UCSD-AML1 (cell line): ENCODE measurements around the gene RSPH1.

ENCODE experiments used
- DNase-seq: peaks from one replicate; lab custom pipeline; 2025; ENCODE audit not compliant: unreplicated experiment; lab: John Stamatoyannopoulos, UW

Gene RSPH1

DNA sequence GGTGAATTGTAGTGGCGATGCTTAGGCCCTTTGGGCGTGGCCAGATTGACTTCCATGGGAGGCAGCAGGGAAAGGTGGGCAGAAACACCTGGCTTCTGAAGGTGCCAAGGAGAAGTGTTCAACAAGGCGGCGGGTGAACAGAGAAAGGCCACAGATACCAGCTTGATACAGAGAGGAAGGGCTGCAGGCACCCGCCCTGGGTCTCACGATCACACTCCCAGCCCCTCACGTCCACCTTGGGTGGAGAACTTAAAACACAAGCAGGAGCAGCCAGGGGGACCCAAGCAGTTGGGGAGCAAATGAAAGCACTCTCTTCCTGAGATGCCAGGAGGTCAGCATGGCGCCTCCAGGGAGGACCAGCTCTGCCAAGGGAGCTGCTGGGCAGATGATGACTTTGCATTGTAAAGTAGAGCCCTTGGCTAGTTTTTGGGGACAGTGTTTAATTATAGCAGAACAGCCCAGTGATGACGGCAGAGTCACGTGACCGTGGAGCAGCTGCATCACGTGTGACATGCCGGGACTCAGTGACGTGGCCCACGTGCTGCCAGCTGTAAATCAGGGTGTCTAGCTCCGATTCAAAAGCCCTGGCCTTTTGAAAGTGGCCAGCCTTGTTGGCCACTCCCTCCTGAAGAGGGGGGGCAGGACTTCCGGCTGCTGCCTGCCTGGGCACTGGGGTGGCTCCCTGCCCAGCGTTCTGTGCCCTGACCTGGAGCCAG lies 36.6 kb upstream of the RSPH1 start:
- no peak for DNase-seq

DNA sequence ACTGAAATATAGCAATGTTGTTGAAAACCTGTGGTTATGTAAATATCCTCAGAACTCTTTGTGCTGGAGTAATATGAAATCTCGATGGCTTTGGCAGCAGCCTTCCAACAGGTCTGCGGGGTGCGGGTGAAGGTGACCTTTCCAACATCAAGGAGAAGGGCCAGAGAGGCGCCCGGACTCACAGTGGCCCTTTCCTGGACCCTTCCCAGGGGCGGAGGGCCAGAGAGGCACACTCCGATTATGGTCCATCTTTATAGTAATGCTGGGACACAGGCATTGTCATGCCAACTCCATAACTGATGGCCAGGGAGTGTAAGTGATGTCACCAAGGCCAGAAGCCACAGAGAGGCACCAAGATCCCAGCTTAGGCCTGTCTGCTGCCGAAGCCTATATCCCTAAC lies 35.7 kb upstream of the RSPH1 start:
- DNase-seq: no peak

DNA sequence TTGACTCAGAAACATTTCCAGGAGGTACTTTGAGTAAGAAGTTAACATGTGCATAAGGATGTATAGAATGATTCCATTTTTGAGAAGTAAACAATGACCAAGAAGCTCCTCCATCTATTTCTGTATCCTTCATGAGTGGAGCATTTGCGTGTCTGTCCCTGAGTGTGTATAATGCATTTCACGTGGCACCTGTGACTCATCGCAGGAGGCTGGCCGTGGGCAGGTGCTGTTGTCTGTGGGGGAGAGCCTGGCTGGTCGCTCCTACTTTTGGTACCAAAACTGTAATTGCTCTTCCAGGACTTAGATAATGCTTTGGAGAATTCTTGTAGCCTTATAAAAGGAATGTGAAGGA lies 34.1 kb upstream of the RSPH1 start:
- DNase-seq: no peak

DNA sequence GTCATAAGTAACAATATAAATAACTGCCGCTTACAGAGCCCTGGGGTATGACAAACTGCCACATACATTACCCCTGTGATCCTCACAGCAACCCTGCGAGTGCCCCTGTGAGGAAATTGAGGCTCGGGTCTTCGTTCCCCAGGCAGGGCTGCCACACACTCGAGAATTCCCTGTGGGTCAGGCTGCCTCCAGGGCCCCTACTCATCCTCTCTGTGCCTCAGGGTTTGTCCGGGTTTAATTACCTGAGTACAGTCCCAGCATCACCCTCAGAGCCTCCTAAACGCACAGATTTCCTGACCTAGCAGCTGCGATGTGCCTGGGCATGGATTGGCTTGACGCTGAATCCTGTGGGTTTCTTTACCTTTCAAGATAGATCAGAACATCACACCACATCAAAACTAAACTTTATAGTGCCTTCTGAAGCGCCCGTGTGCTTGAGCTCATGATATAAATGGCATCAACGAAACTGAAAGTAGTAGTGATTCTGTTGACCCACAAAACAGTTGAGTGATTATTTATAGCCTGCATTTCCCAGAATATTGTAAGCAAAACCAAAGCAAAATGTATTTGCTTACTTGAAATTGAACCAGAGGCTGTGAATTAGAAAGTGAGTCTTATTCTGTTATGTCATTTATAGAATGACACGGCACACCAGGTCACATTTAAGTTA lies 31.6 kb upstream of the RSPH1 start:
- no peak for DNase-seq

DNA sequence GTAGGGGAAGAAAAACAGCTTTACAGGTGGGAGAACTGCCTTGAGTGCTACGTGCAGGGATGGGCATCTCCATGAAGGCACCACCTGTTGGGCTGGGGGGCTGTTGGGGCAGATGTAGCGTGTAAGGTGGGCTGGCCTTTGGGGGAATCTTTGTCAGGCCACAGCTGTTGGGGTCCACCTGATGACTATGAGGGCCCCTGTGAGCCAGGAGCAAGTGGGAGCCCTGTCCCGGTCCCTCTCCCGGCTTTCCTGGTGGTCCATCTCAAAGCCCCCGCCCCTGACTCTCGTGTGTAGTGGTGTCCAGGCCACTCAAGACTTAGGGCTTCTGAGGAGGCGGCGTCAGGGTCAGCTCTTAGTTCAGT lies 31.1 kb upstream of the RSPH1 start:
- DNase-seq: no peak

DNA sequence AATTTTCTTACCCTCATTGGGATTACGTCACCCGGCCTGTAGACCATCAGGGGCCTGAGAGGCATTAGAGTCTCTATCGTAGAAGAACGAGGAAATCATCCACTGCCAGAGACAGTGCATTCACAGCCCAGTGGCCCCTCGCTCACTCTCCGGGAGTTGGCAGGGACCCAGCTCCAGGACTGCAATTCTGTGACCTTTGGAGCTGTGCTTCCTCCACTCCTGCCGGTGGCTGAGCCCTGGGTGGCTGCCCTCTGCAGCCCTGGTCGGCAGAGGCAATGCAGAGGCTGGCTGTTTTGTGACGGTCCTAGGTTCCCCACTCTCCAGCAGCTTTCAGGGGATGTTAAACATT lies 30.3 kb upstream of the RSPH1 start:
- DNase-seq: no peak

DNA sequence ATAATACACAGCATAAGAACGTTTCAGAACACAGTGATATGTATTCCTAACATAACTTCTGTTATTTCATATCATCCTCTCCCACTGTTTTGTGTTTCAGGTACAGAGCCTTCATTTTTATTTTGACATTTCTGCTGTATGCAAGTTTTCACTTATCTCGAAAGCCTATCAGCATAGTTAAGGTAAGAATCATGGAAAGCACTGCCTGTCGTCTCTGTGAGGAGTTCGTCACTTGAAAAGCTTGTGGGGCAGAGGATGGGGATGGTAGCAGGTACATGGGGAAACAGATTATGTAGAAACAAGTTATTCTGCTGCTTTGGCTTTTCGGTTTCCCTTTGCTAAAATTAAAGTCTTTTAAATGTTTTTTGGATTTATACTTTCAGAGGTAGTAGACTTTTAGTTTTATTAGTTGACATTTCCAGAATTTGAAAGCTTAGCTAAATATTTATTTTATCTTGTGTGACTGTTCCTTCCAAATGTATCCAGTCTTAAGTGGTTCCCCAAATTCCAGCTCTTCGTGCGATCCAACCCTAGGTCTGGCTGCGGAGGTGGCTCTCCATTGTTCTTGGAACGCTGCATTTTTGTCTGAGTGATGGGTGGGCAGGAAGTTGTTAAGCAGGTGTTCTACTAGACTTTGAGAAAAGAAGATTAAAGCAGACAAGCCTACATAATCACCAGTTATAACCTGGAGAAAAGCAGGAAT lies 29.8 kb upstream of the RSPH1 start:
- DNase-seq: no peak

DNA sequence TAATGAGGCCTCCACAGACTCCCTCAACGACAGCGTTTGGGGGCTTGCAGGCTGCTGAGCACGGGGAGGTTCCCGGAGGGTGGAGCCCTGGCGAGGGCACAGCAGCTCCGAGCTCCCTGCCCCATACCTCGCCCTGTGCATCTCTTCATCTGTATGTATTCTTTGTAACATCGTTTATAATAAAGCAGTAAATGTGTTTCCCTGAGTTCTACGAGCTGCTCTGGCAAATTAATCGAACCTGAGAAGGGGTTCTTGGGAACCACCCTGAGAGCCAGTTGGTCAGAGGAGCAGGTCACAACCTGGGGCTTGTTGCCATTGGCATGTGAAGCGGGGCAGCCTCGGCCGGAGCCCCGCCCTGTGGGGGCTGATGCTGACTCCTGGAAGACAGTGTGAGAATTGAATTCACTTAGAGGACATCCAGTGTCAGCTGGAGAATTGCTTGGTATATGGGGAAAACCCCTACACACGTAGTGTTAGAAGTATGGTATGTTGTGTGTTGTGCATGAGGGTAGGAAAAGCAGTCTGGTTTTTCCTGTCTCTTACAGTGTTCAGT lies 29.1 kb upstream of the RSPH1 start:
- DNase-seq: no peak

DNA sequence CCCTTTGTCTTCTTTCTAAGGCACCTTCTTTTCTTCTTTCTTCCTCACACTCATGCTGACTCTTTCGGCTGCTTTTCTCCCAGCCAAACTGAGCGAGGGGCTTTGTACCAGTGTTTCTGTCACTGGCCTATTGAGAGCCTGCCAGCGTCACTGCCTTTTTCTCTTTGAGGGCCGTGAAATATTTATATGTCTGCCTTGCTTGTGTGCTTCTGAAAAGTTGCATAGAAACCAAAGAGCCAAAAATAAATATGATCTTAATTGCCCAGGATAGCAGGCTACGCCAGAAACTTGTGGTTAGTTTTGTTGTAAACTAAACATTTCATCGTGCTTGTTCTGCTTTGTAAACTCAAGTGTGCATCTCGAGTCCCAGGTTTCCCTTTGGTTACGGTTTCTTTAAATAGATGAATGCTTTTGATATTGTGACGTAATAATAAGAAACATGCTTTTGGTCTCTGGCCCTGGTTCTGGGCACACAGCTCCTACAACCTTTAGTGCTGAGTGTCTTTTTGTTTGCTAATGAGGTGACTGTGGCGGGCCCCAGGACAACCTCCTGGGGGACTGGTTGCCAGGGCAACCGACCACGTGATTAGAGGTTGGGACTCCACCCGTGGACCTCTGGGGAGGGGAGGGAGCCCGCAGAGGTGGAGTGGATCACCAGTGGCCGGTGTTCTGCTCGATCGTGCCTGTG lies 28.5 kb upstream of the RSPH1 start:
- DNase-seq: no peak

DNA sequence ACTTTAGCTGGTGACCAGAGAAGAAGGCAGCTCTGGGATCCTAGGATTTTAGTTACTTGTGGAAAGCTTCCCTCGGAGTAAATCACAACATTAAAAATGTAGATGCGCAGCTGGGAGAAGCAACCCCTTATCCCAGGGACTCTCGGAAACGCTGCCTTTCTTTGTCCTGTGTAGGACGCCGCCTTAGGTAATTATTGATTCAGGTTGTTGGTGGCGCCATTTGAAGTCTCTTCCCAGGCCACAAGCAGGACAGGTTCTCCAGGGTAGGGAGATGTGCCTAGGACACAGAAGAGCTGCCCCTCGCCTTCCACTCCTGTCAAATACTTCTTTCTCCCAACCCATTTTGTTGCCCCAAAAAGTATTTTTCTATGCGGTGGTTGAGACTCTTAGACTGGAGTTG lies 27.9 kb upstream of the RSPH1 start:
- DNase-seq: no peak

DNA sequence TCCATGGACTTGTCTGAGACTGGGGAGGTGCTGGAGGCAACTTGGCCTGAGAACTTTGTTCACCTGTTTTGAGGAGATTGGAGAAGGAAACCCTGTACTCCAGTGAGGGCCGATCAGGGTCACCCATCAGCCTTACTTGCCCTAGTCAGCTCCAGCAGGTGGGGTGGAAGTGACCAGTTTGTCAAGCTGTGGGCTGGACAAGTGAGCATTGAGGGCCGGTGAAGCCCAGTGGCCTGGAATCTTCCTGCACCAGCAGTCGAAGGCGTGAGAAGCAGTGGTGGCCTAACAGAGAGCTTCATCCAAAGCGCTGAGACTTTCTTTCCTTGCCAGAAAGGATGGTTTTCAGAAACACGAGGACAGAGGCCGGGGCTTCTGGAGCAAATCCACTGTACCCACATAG lies 27.2 kb upstream of the RSPH1 start:
- no peak for DNase-seq

DNA sequence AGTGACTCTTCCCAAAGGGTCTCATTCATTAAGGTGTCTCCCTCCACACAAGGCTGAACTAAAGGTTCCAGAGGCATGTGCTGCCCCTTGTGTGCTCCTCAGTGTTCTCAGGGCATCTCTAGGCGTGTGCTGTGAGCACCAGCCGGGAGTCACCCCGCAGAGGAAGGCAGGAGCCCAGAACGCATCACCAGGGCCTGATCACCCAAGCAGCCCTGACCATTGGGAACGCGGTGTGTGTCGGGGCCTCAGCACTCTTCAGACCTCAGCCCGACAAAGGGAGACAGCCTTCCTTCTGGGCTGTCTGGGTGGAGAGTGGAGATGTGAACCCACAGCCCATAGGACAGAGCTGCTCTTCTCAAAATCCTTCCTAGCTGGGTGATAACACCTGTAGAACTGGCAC lies 26.7 kb upstream of the RSPH1 start:
- DNase-seq: no peak

DNA sequence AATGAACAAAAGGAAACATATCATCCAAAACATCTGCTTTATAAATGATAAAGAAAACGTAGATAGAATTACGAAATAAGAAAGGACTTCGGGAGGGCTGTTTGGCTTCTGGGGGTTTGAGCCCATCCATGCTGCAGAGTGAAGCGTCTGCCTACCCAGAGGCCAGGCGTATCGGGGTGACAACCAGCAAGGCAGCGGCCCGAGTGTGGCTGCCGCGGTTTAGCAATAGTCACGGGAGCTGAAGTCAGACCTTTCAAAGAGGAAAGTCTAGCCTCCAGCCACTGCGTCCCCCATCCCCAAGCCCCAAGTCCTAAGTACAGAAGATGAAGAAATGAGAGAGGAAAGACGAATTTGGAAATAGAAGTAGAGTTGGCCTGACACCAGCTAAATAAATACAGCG lies 26.2 kb upstream of the RSPH1 start:
- DNase-seq: no peak

DNA sequence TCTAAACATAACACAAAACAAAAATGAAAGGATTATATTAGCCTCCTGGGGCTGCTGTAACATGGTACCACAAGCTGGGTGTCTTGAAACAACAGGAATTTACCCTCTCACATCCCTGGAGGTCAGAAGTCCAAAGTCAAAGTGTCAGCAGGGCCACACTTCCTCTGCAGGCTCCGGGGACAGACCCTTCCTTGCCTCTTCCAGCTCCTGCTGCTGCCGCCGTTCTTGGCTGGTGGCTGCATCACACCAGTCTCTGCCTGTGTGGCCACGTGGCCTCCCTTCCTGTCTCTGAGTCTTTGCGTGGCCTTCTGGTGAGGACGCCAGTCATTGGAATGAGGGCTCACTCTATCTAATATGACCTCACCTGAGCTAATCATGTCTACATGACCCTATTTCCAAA lies 25.8 kb upstream of the RSPH1 start:
- no peak for DNase-seq

DNA sequence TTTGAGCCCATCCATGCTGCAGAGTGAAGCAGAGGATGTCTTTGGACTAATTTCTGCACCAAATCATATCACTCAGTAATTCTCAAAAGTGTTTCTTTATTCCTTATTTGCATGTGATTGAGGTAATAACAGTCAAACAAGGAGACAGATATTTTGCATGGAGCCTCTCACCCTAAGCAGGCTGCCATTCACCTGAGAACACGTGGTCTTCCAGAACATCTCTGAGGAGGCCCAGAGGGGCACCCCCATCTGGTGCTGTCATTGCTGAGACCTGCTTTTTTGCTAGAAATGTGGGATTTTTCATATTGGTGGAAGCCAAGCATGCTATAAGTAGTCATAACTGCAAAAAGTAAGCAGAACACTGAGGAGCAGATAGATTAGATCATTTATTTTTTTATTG lies 25.4 kb upstream of the RSPH1 start:
- DNase-seq: no peak

DNA sequence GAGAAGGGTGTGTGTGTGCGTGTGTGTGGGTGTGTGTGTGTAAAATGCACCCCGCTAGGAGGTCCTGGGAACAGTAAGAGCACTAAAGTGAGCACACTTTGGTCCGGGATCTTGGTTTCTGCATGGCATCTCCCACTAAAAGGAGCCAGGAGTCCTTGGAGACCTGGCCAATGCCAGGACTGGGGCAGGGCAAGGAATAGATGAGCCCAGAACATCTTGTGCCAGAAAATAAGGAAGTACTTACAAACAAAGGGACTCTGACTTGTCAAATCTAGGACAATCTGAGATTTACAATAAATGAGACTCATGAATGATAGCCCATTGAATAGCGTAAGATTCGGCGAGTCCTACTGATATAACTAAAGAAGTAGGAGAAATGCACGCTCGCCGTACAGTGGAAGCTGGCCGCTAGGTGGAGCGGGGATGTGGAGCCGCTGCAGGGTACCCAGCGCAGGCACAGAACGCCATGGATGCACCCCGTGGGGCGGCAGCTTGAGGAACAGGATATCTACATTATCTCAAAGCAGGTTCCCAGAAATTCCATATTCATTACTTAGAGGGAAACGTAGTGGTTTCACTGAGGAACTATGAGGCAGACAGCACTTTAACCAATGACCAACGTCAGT lies 24.7 kb upstream of the RSPH1 start:
- no peak for DNase-seq

DNA sequence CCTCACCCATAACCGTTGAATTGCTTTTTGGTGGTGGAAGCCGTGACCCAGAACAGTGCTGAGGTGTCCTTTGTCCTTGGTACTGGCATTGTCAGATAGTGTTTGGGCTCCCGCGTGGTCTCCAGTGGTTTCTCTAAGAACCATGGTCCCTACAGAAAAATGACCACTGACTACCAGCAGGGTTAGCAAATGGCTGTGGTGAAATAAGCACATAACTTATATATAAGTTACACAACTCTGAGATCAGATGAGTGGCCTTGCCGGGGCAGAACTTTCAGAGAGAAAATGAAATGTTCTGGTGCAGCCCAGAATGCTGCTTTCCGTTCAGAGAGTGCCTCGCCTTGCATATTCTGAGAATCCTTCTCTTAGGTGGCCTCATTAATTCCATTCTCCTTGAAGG lies 22.6 kb upstream of the RSPH1 start:
- no peak for DNase-seq

DNA sequence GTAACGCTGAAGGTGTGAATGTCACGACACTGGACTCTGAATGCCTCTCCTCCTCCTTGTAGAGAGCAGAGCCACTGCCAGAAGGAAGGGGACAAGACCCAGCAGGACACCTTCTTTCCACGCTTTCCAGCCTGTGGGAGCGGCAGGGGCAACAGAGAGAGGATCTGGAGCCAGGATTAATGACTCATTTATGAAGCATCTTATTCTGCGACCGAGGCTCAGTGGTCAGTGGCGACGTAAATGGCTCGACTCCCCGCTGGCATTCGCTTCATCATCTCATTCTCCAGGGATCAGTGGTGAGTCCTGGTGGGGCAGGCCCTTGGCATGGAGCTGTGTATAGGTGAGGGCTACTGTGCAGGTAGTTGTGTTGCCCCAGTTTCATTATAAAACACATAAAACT lies 22.2 kb upstream of the RSPH1 start:
- no peak for DNase-seq

DNA sequence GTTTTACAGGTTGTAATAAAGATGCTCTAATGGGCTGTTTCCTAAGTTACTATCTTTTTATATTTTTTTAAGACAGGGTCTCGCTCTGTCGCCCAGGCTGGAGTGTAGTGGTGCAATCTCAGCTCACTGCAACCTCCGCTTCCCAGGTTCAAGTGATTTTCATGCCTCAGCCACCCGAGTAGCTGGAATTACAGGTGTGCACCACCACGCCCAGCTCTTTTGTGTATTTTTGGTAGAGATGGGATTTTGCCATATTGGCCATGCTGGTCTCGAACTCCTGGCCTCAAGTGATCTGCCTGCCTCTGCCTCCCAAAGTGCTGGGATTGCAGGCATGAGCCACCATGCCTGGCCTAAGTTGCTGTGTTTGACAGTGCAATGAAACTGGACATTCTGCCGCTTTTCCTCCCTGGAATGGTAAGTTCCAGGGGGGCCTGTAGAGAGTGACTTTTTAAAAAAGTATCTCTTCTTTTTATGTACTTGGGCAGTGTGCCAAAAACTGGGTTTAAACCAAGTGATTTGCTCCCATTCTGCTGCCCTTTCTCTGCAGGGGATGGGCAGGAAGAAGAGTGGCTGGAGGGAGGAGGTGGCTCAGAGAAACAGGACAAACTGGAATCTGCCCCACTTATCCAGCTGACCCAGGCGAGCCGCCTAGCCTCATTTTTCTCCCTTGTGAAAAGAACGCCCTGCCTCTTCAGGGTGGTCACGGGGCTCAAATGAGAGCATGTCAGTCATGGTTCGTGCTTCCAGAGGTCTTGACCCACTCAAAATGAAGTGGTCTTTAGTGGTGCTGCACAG lies 19.9 kb upstream of the RSPH1 start:
- DNase-seq: no peak

DNA sequence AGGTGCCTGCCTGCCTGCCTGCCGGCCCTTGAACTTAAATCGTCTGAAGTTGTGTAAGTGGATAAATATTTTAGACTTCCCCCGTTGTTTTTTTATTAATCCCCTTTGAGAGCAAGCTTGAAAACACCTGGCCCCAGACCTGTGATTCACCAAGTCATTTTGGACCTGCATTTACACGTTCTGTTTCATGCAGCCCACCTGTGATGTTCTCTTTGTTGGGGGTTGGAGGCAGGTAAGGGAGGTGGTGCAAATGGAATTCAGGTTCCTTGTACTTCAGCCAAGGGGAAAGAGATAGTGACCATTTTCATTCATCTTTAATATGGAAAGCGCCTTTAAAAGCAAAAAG lies 18.8 kb upstream of the RSPH1 start:
- DNase-seq: no peak
